IMR-90 (cell line): ENCODE results near the gene CDADC1.

Source experiments
- CEBPB ChIP-seq: IDR thresholded peaks from 2 replicates; pipeline ENCODE4 v1.6.1; 2012; ENCODE audit warnings: low read depth, low read length, improper control_type of control experiment
- MAFK ChIP-seq: IDR thresholded peaks from 2 replicates; pipeline ENCODE4 v1.6.1; 2012; ENCODE audit warnings: low read depth, low read length, improper control_type of control experiment
- POLR2A ChIP-seq: IDR thresholded peaks from 2 replicates; pipeline ENCODE4 v1.6.1; 2012; ENCODE audit warnings: mild to moderate bottlenecking, low read depth, low read length
- RCOR1 ChIP-seq: IDR thresholded peaks from 2 replicates; pipeline ENCODE4 v1.6.1; 2012; ENCODE audit warnings: mild to moderate bottlenecking, low read length, improper control_type of control experiment; ENCODE audit not compliant: insufficient replicate concordance
- SMC3 ChIP-seq: fragments of 150-350 bp; IDR thresholded peaks from 2 replicates; pipeline ENCODE4 v1.6.1; 2016; ENCODE audit warnings: low read depth, mild to moderate bottlenecking, antibody characterized with exemption, low read length, moderate library complexity
- TF ChIP-seq, protein P1 (sequence below): conservative IDR thresholded peaks from 2 replicates; pipeline ENCODE4 v1.5.1; 2012; ENCODE audit warnings: mild to moderate bottlenecking, low read depth, low read length, improper control_type of control experiment
- TF ChIP-seq, protein P2 (sequence below): fragments of 150-350 bp; IDR thresholded peaks from 2 replicates; pipeline ENCODE4 v1.6.1; 2016; ENCODE audit warnings: low read depth, mild to moderate bottlenecking, low read length, moderate library complexity, borderline replicate concordance

DNA sequence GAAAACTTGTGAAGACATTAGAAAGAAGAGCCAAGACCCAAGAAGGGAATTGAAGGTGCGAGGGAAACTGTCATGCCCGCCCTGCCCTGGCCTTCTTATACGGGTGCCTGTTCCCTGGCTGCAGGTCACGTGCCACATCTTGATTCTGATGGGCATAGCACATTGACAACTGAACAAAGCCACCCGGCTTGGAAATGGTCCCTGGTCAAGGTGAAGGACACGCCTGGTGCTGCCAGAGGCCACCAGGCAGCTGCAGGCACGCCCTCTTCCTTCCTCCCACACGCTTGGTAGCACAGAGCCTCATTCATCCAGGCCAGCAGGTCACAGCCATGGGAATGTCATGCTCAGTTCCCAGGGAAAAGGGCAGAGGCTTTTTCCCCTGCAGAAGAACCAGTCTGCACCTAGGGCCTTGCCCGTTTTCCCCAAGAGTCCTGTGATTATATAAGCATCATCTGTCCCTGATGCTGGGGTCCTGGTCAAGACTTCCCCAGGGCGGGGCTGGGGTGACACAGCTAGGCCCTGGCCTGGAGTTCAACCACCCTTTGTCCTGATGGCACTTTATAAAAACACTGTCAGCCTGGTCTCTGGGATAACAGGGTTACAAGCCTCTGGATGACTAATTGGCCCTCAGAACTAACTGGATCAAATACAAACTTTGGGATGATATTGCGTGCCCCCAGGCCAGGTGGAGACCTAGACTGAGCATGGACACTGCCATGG lies 56.0 kb downstream of the CDADC1 start:
- TF ChIP-seq, protein P1, sequence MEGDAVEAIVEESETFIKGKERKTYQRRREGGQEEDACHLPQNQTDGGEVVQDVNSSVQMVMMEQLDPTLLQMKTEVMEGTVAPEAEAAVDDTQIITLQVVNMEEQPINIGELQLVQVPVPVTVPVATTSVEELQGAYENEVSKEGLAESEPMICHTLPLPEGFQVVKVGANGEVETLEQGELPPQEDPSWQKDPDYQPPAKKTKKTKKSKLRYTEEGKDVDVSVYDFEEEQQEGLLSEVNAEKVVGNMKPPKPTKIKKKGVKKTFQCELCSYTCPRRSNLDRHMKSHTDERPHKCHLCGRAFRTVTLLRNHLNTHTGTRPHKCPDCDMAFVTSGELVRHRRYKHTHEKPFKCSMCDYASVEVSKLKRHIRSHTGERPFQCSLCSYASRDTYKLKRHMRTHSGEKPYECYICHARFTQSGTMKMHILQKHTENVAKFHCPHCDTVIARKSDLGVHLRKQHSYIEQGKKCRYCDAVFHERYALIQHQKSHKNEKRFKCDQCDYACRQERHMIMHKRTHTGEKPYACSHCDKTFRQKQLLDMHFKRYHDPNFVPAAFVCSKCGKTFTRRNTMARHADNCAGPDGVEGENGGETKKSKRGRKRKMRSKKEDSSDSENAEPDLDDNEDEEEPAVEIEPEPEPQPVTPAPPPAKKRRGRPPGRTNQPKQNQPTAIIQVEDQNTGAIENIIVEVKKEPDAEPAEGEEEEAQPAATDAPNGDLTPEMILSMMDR, result no peak
- TF ChIP-seq SMC3, result no peak
- TF ChIP-seq MAFK, result no peak
- no peak for TF ChIP-seq POLR2A
- no peak for TF ChIP-seq CEBPB
- TF ChIP-seq, protein P2, sequence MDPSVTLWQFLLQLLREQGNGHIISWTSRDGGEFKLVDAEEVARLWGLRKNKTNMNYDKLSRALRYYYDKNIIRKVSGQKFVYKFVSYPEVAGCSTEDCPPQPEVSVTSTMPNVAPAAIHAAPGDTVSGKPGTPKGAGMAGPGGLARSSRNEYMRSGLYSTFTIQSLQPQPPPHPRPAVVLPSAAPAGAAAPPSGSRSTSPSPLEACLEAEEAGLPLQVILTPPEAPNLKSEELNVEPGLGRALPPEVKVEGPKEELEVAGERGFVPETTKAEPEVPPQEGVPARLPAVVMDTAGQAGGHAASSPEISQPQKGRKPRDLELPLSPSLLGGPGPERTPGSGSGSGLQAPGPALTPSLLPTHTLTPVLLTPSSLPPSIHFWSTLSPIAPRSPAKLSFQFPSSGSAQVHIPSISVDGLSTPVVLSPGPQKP, result no peak
- no peak for TF ChIP-seq RCOR1
